Measurements from ENCODE around the gene MACROD2.

Gene MACROD2

GRCh38 chr20:14701326-14701725, 706.0 kb downstream of the MACROD2 start:
- no peak for DNase-seq (ENCODE audit: low read depth, low spot score)

GRCh38 chr20:14706555-14706954, 711.2 kb downstream of the MACROD2 start:
- DNase-seq (ENCODE audit: low read depth, low spot score) = no peak
- H3K4me3 ChIP-seq (ENCODE audit: low read length) = no peak overlapping the region

More at GRCh38 chr20:14701326-14701725, 706.0 kb downstream of the MACROD2 start:
- H3K4me3 ChIP-seq (ENCODE audit: low read length) = no peak overlapping the region

- no peak for DNase-seq (ENCODE audit: low read depth, low spot score)
- no peak overlapping the region for H3K4me3 ChIP-seq (ENCODE audit: low read length)
These were observed 711.8 kb downstream of the MACROD2 start for GRCh38 chr20:14707026-14707680.

GRCh38 chr20:14707865-14708596, 712.7 kb downstream of the MACROD2 start:
- H3K4me3 ChIP-seq (ENCODE audit: low read length) = no peak overlapping the region
- no peak for DNase-seq (ENCODE audit: low read depth, low spot score)

GRCh38 chr20:14709439-14709838, 714.1 kb downstream of the MACROD2 start:
- no peak for DNase-seq (ENCODE audit: low read depth, low spot score)
- no peak overlapping the region for H3K4me3 ChIP-seq (ENCODE audit: low read length)

GRCh38 chr20:14710951-14711350, 715.6 kb downstream of the MACROD2 start:
- H3K4me3 ChIP-seq (ENCODE audit: low read length) = no peak overlapping the region
- DNase-seq (ENCODE audit: low read depth, low spot score) = no peak

- no peak overlapping the region for H3K4me3 ChIP-seq (ENCODE audit: low read length)
- no peak for DNase-seq (ENCODE audit: low read depth, low spot score)
These were observed 716.3 kb downstream of the MACROD2 start for GRCh38 chr20:14711652-14712051.

GRCh38 chr20:14712302-14712739, 717.0 kb downstream of the MACROD2 start:
- no peak overlapping the region for H3K4me3 ChIP-seq (ENCODE audit: low read length)
- DNase-seq (ENCODE audit: low read depth, low spot score) = no peak

GRCh38 chr20:14715400-14715799, 720.1 kb downstream of the MACROD2 start:
- H3K4me3 ChIP-seq (ENCODE audit: low read length) = no peak overlapping the region
- DNase-seq (ENCODE audit: low read depth, low spot score) = no peak

- DNase-seq (ENCODE audit: low read depth, low spot score) = no peak
- no peak overlapping the region for H3K4me3 ChIP-seq (ENCODE audit: low read length)
These were observed 721.1 kb downstream of the MACROD2 start for GRCh38 chr20:14716351-14716801.

- no peak for DNase-seq (ENCODE audit: low read depth, low spot score)
- H3K4me3 ChIP-seq (ENCODE audit: low read length) = no peak overlapping the region
These were observed 722.1 kb downstream of the MACROD2 start for GRCh38 chr20:14717134-14717999.

GRCh38 chr20:14720251-14720650, 724.9 kb downstream of the MACROD2 start:
- DNase-seq (ENCODE audit: low read depth, low spot score) = no peak
- no peak overlapping the region for H3K4me3 ChIP-seq (ENCODE audit: low read length)

GRCh38 chr20:14721926-14722452, 726.7 kb downstream of the MACROD2 start:
- H3K4me3 ChIP-seq (ENCODE audit: low read length) = no peak overlapping the region
- no peak for DNase-seq (ENCODE audit: low read depth, low spot score)

GRCh38 chr20:14723614-14724013, 728.3 kb downstream of the MACROD2 start:
- no peak for DNase-seq (ENCODE audit: low read depth, low spot score)
- H3K4me3 ChIP-seq (ENCODE audit: low read length) = no peak overlapping the region

GRCh38 chr20:14724036-14724435, 728.7 kb downstream of the MACROD2 start:
- H3K4me3 ChIP-seq (ENCODE audit: low read length) = no peak overlapping the region
- no peak for DNase-seq (ENCODE audit: low read depth, low spot score)

GRCh38 chr20:14724468-14724867, 729.2 kb downstream of the MACROD2 start:
- no peak overlapping the region for H3K4me3 ChIP-seq (ENCODE audit: low read length)
- DNase-seq (ENCODE audit: low read depth, low spot score) = no peak

GRCh38 chr20:14726591-14726990, 731.3 kb downstream of the MACROD2 start:
- no peak overlapping the region for H3K4me3 ChIP-seq (ENCODE audit: low read length)
- DNase-seq (ENCODE audit: low read depth, low spot score) = no peak

- H3K4me3 ChIP-seq (ENCODE audit: low read length) = no peak overlapping the region
- no peak for DNase-seq (ENCODE audit: low read depth, low spot score)
These were observed 732.3 kb downstream of the MACROD2 start for GRCh38 chr20:14727485-14728150.

- no peak for DNase-seq (ENCODE audit: low read depth, low spot score)
These were observed 734.1 kb downstream of the MACROD2 start for GRCh38 chr20:14729390-14729789.

More at GRCh38 chr20:14729390-14729789, 734.1 kb downstream of the MACROD2 start:
- H3K4me3 ChIP-seq (ENCODE audit: low read length) = no peak overlapping the region

Data from Jurkat, Clone E6-1 (cell line).